Effector memory CD8-positive, alpha-beta T cell (primary cell): ENCODE data around the gene MGLL.

Experiments used
- ATAC-seq: fragments of 150-1000 bp; cut with Tn5 transposase; replicated peaks from 2 replicates; pipeline ENCODE4 v1.10.0; 2021; ENCODE audit warnings: mild to moderate bottlenecking, moderate library complexity
- DNase-seq, 3 experiments: peaks; one replicate each; pipeline ENCODE4 v3.0.0; 2021
- H3K27ac Mint-ChIP-seq, 2 donors: one replicate each; pipeline ENCODE4 v1.8.0; 2022; ENCODE audit warnings: mild to moderate bottlenecking in 2 of 2, mixed read lengths in 2 of 2, moderate library complexity in 2 of 2
- H3K27me3 Mint-ChIP-seq, 2 donors: one replicate each; pipeline ENCODE4 v1.8.0; 2022; ENCODE audit warnings: mixed read lengths in 2 of 2
- H3K36me3 Mint-ChIP-seq: one replicate; pipeline ENCODE4 v1.8.0; 2022; ENCODE audit warnings: mild to moderate bottlenecking, moderate library complexity, mixed read lengths; ENCODE audit not compliant: insufficient read depth
- H3K4me1 Mint-ChIP-seq, 2 donors: one replicate each; pipeline ENCODE4 v1.8.0; 2022; ENCODE audit warnings: low read depth in 2 of 2, mixed read lengths in 2 of 2
- H3K4me3 Mint-ChIP-seq, 2 donors: one replicate each; pipeline ENCODE4 v1.8.0; 2022; ENCODE audit warnings: mild to moderate bottlenecking in 2 of 2, mixed read lengths in 2 of 2, moderate library complexity in 2 of 2
- H3K9me3 Mint-ChIP-seq, 2 donors: one replicate each; pipeline ENCODE4 v1.8.0; 2022; ENCODE audit warnings: mixed read lengths in 2 of 2

The MGLL gene

DNA sequence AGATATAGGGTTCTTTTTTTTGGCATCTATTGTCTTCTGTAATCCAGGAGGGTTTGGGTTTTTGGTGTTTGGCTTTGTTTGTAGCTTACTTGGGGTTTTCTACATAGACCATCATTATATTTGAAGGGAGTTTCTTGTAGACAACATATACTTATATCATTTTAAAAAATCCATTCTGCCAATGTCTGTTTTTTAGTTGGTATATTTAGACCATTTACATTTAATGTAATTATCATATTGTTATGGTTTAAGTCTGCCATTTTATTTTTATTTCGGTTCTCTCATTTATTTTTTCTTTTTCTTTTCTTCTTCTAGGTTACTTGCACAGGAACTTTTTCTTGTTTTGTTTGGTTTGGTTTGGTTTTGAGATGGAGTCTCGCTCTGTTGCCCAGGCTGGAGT, 5.5 kb upstream of the MGLL start:
- DNase-seq (no peak), ATAC-seq (no peak)
- Mint-ChIP-seq H3K27me3 (peaks cover 44 to 51% of the 10 kb centered on the region in 2 donors), H3K9me3 (peaks cover 9 to 10% of the 10 kb centered on the region in 2 donors), H3K4me1 (peaks cover 0 to 5% of the 10 kb centered on the region in 2 donors), H3K36me3 (no peaks in the 10 kb centered on the region), H3K4me3 (no peak overlapping the region), H3K27ac (no peak overlapping the region)

DNA sequence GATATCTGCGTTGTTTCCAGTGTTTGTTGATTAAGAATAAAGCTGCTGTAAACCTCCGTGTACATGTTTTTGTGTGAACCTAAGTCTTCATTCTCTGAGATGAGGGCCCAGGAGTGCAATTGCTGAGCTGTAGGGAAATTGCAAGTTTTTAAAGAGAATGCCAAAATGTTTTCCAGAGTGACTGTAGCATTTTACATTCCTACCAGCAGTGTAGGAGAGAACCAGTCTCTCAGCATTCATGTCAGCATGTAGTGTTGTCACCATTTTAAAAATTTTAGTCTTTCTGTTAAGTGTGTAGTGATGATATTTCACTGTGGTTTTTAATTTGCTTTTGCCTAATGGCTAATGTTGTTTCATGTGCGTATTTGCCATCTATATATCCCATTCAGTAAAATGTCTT, 3.4 kb upstream of the MGLL start:
- H3K27ac Mint-ChIP-seq: no peak overlapping the region
- H3K27me3 Mint-ChIP-seq: peaks cover 38 to 57% of the 10 kb centered on the region in 2 donors
- peaks cover 9 to 10% of the 10 kb centered on the region in 2 donors for H3K9me3 Mint-ChIP-seq
- peaks cover 3% of the 10 kb centered on the region for H3K36me3 Mint-ChIP-seq
- peaks cover 0 to 9% of the 10 kb centered on the region in 2 donors for H3K4me1 Mint-ChIP-seq
- no peak for ATAC-seq
- no peak overlapping the region for H3K4me3 Mint-ChIP-seq
- no peak for DNase-seq

DNA sequence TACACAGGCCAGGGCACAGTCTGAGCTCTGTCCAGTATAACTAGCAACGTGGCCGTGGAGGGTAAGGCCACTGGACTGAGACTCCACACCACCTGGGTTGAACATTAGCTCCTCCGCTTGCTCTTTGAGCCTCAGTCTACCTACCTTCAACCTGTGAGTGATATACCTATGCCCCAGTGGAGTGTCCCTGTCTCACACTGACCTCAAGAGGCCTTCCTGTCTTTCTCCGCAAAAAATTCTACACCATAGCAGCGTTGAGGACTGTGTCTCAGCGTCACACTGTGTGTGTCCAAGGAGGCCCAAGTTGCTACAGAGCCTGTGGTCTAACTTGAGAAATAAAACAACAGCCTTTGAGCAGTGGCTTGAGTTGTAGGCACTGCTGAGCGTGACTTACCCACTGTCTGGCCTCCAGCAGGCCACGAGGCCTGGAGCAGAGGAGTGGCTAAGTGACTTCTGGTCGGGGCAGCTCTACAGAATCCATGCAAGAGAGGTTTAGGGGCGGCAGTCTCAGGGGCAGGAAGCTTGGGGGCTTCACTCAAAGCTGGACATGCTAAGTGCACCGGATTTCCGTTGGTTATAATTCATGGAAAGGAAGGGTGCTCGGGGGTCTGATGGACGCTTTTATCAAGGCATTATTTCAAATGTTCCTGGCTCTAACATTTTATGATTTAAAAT, 2.0 kb upstream of the MGLL start:
- peaks cover 0 to 3% of the 10 kb centered on the region in 2 donors for H3K9me3 Mint-ChIP-seq
- H3K4me1 Mint-ChIP-seq: peaks cover 0 to 9% of the 10 kb centered on the region in 2 donors
- peaks cover 3% of the 10 kb centered on the region for H3K36me3 Mint-ChIP-seq
- DNase-seq (no peak), ATAC-seq (no peak)
- peak overlapping the region in 1 of 2 donors; percentile 74 for H3K4me3 Mint-ChIP-seq
- H3K27ac Mint-ChIP-seq: no peak overlapping the region
- peaks cover 46 to 72% of the 10 kb centered on the region in 2 donors for H3K27me3 Mint-ChIP-seq

DNA sequence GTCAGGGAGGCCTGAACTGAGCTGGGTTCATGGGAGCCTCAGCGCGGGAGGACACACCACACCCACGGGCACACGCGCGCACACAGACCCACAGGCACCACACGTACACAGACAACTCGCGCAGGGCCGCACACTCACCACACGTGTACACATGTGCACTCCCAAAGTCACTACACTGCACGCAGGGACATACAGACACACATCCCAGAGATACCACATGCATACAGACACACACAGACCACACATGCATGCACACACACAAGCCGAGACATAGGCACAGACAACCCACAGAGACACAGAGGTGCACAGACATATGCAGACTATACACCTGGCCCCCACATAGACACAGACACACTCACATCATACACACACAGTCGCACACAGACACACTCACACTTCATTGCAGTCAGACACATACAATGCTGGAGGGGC, 1.1 kb upstream of the MGLL start:
- H3K27me3 Mint-ChIP-seq: peaks cover 46 to 78% of the 10 kb centered on the region in 2 donors
- peaks cover 0 to 9% of the 10 kb centered on the region in 2 donors for H3K4me1 Mint-ChIP-seq
- peak overlapping the region; percentile 37 to 74 for H3K4me3 Mint-ChIP-seq
- peaks cover 3% of the 10 kb centered on the region for H3K36me3 Mint-ChIP-seq
- ATAC-seq: no peak
- H3K9me3 Mint-ChIP-seq: peaks cover 0 to 3% of the 10 kb centered on the region in 2 donors
- H3K27ac Mint-ChIP-seq: no peak overlapping the region
- DNase-seq: no peak

DNA sequence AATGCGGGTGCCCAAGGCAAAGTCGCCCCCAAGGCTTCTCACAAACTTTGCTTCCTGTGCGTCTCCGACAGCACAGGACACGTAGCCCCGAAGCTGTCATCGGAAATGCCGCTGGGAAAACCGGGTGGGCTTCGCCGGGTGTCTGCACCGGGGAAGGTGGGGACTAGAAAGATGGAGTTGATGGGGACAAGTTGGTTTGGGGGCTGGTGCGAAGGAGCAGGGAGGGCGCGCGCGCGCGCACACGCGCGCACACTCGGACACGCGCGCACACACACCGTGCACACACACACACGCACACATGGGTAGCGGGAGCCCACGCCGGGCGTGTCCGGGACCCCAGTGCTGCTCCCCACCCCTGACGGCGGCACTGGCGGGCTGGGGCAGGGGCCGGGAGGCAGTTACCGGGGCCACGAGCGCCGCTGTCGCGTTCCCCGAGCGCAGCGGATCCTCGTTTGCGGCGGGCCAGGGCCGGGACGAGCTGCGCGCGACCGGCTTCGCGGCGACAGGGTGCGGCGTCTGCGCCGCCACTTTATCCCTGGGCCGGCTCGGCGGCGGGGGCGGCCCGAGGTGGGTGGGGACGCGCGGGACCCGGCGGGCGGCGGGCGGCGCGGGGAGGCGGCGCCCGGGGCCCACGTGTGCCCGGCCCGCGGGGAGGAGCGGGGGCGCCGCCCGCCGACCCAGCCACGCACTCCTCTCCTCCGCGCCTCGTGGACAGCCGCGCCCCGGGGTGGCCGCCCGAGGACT, 539 bp upstream of the MGLL start:
- ATAC-seq (peak; percentile 68), DNase-seq (no peak)
- Mint-ChIP-seq H3K9me3 (peaks cover 0 to 2% of the 10 kb centered on the region in 2 donors), H3K4me3 (peak overlapping the region; percentile 81 to 85), H3K4me1 (peaks cover 0 to 9% of the 10 kb centered on the region in 2 donors), H3K27me3 (peaks cover 46 to 78% of the 10 kb centered on the region in 2 donors), H3K27ac (no peak overlapping the region), H3K36me3 (peaks cover 3% of the 10 kb centered on the region)

DNA sequence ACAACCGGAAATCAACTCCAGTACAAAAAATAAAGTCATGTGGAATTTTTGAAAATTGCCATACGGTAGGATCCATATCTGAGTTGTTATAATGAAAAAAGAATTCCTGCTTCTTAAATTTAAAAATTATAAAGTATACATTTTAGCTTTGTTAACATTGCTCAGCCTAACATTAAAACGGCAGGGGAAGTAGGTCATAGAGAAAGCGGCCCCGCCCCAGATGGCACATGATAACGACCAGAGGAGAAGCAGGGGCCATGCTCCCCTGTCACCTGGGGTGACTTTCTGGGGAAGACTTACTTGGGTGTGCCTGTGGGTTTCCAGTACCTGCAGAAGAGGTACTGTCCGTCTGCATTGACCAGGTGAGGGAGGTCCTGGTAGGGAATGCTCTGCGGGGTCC, 921 bp downstream of the MGLL start:
- H3K27me3 Mint-ChIP-seq: peaks cover 51 to 83% of the 10 kb centered on the region in 2 donors
- H3K36me3 Mint-ChIP-seq: peaks cover 3% of the 10 kb centered on the region
- peaks cover 0 to 9% of the 10 kb centered on the region in 2 donors for H3K4me1 Mint-ChIP-seq
- ATAC-seq: peak; percentile 38
- peak overlapping the region in 1 of 2 donors; percentile 85 for H3K4me3 Mint-ChIP-seq
- no peak overlapping the region for H3K27ac Mint-ChIP-seq
- no peak for DNase-seq
- H3K9me3 Mint-ChIP-seq: no peaks in the 10 kb centered on the region

DNA sequence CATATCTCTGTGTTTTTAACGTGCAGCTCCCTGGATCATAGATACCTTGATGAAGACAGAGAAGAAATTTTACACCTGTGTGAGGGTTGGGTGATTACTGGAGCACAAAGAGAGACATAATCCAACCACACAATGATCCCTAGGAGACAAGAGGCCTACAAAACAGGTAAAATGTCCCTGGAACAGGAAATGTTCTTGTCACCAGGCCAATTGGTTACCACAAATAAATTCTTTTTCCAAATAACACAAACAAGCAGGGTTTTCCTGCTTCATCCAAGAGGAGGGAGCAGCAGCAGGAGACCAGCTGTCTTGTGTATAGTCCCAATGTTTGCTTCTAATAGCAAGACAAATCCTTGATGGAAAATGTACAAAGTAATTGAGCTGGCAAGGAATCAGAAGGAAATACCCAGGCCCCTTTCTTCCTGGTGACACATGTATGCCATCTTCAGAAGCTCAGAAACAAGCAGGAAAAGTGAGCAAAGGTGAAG, 1.4 kb downstream of the MGLL start:
- Mint-ChIP-seq H3K27ac (no peak overlapping the region), H3K27me3 (peaks cover 54 to 88% of the 10 kb centered on the region in 2 donors), H3K4me3 (peak overlapping the region in 1 of 2 donors; percentile 2), H3K36me3 (peaks cover 3% of the 10 kb centered on the region), H3K4me1 (peaks cover 0 to 9% of the 10 kb centered on the region in 2 donors), H3K9me3 (no peaks in the 10 kb centered on the region)
- DNase-seq (no peak), ATAC-seq (no peak)

DNA sequence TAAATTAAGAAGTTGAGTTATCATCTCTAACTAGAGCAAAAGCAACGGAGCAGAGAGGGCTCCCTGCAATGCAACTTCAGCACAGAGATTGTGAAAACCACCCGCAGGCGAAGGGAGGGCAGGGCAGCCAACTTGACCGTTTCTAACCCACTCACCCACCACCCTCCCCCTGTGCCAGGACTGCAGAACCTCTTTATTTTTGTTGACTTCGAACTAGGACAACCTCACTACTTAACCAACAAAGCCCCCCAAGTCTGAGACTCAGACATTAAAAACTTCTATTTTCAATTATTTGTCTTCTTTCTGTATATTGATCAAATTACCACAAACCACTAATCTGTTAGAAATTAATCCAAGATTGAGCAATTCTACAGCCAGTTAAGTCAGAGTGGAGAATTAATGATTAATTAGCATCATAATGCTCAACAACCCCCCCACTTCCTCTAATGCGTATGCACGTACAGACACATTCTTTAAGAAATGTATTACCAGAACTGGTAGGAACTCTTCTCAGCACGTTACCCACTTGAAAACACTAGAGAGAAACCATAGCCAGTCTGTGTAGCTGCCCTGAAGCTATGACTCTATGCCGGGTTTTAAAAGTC, 2.0 kb downstream of the MGLL start:
- no peak overlapping the region for H3K27ac Mint-ChIP-seq
- H3K9me3 Mint-ChIP-seq: no peaks in the 10 kb centered on the region
- peak overlapping the region in 1 of 2 donors; percentile 2 for H3K4me3 Mint-ChIP-seq
- no peak for DNase-seq
- ATAC-seq: no peak
- peaks cover 3% of the 10 kb centered on the region for H3K36me3 Mint-ChIP-seq
- peaks cover 59 to 88% of the 10 kb centered on the region in 2 donors for H3K27me3 Mint-ChIP-seq
- peaks cover 0 to 9% of the 10 kb centered on the region in 2 donors for H3K4me1 Mint-ChIP-seq

DNA sequence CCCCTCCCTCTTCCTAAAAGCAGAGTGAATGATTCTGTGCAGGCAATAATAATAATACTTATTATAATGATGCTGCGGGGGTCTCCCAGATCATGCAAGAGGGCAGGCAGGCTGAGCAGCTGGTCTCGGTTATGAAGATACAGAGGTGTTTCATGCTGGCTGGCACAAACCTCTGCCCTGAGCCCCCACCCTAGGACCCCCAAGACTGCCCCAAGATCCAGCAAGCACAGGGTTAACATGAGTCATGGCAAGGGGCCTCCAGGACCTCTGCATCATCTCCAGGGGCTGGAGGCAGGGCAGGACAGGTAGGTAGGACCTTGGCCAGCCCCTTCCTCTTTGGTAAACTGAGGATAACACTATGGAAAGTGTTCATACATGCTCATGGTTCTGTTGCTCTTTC, 2.7 kb downstream of the MGLL start:
- H3K9me3 Mint-ChIP-seq: no peaks in the 10 kb centered on the region
- no peak overlapping the region for H3K27ac Mint-ChIP-seq
- peaks cover 0 to 9% of the 10 kb centered on the region in 2 donors for H3K4me1 Mint-ChIP-seq
- no peak overlapping the region for H3K4me3 Mint-ChIP-seq
- peaks cover 61 to 88% of the 10 kb centered on the region in 2 donors for H3K27me3 Mint-ChIP-seq
- no peak for DNase-seq
- H3K36me3 Mint-ChIP-seq: peaks cover 3% of the 10 kb centered on the region
- ATAC-seq: no peak

DNA sequence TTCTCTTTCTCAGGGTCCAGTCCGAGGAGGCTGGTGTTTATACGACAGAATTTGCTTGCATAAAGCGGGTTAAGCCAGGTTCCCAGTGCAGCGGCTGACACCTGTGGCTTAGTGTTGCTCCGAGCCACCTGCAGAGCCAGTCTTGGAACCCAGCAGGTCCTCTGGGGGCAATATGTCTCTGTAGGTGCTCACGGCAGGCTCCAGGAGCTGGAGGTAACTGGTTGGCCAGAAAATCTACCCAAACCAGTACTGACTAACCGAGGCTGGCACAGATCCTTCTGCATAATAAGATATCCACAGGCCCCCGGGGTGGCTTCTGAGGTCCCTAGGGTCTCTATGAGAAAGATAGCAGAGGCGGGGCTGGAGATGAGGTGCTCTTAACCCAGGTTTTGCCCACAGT, 3.2 kb downstream of the MGLL start:
- Mint-ChIP-seq H3K9me3 (no peaks in the 10 kb centered on the region), H3K27me3 (peaks cover 56 to 87% of the 10 kb centered on the region in 2 donors), H3K27ac (no peak overlapping the region), H3K4me3 (no peak overlapping the region), H3K4me1 (peaks cover 0 to 9% of the 10 kb centered on the region in 2 donors), H3K36me3 (peaks cover 3% of the 10 kb centered on the region)
- ATAC-seq: no peak
- no peak for DNase-seq

DNA sequence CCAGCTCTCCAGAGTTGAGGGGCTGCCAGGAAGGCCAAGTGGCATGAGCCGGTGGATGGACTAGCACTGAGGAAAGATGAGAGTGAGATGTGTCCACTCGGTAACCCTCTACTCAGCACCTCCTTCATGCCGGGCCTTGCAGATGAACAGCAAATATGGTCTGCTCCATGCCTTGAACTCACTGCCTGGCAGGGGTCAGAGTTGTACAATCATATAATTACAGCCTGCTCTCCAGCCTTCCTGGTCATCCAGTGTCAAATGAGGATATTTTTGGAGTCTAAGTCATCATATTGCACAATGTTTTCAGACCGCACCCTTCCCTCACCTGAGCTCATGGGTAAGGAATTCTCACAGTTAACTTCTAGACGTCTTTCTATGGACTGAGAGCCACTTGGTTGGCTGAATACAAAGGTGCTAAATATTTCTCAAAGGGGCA, 4.9 kb downstream of the MGLL start:
- peaks cover 52 to 81% of the 10 kb centered on the region in 2 donors for H3K27me3 Mint-ChIP-seq
- H3K4me3 Mint-ChIP-seq: no peak overlapping the region
- no peak overlapping the region for H3K27ac Mint-ChIP-seq
- peaks cover under 1% of the 10 kb centered on the region for H3K36me3 Mint-ChIP-seq
- DNase-seq: no peak
- no peak for ATAC-seq
- H3K4me1 Mint-ChIP-seq: peaks cover 0 to under 1% of the 10 kb centered on the region in 2 donors
- no peaks in the 10 kb centered on the region for H3K9me3 Mint-ChIP-seq

DNA sequence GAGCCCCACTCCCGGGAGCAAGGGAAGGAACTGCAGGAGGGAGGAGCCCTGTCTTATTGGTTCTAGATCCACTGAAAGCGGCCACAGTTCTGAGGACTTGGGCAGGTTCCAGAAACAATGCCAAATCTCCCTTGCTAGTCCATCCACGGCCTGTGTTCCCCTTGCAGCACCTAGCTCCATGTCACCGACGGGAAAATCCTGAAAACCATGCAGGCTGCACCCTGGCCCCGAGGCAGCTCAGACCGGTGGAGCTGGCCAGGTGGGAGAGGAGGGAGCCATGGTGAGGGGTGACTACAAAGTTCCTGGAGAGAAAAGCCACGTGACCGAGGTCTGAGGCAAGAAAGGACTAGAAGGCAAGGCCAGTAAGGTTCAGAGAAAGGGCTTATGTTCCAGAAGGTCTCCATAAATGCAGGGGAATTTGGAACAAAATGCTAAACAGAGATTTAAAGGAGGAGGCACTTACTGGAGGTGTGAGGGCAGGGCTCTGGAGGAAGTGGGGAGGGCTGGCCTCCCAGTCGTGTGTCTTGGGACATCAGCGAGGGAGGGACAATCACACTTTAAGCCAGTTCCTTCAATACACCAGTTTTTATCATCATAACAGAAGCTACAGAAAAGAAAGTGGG, 5.4 kb downstream of the MGLL start:
- Mint-ChIP-seq H3K27me3 (peaks cover 48 to 76% of the 10 kb centered on the region in 2 donors), H3K4me3 (no peak overlapping the region), H3K27ac (no peak overlapping the region), H3K9me3 (no peaks in the 10 kb centered on the region), H3K36me3 (no peaks in the 10 kb centered on the region), H3K4me1 (no peaks in the 10 kb centered on the region)
- ATAC-seq (no peak), DNase-seq (no peak)
